Stomach (tissue), 9 donors: Measurements from ENCODE around the gene TPO. TPM values are rescaled to one million over a fixed set of nuclear protein-coding genes. Genes with fewer than 3 reads are reported as not detected.

ENCODE experiments used
- DNase-seq, 2 donors: peaks; one replicate each; pipeline versions ENCODE4 v3.0.0 to v3.0.0-alpha.2; 2013 to 2019
- H3K27ac ChIP-seq, 5 donors: fragments of 200-600 bp in 4 of 5; sonication (generic) in 4 of 5; one replicate each; pipeline ENCODE4 v1.5.1; 2013 to 2019; ENCODE audit warnings: mild to moderate bottlenecking in 1 of 5, moderate library complexity in 1 of 5
- H3K27me3 ChIP-seq, 3 donors: fragments of 200-600 bp; sonication (generic); one replicate each; pipeline ENCODE4 v1.5.1; 2017 to 2019; ENCODE audit warnings: mixed run types in 1 of 3
- H3K36me3 ChIP-seq, 4 donors: fragments of 200-600 bp; sonication (generic); 1 replicate in 3 of 4; 2 replicates in 1 of 4; pipeline ENCODE4 v1.5.1; 2016 to 2019
- H3K4me1 ChIP-seq, 4 donors: fragments of 200-600 bp; sonication (generic); one replicate each; pipeline ENCODE4 v1.5.1; 2016 to 2019
- H3K4me3 ChIP-seq, 4 donors: fragments of 200-600 bp; sonication (generic) in 3 of 4; one replicate each; pipeline ENCODE4 v1.5.1; 2016 to 2019; ENCODE audit warnings: mild to moderate bottlenecking in 1 of 4
- H3K9me3 ChIP-seq, 4 donors: fragments of 200-600 bp; sonication (generic); one replicate each; pipeline ENCODE4 v1.5.1; 2016 to 2019
- EP300 ChIP-seq: sonication (generic); formaldehyde crosslinking; IDR thresholded peaks from one replicate; pipeline ENCODE4 v1.6.1; 2017; ENCODE audit warnings: antibody characterized with exemption
- POLR2A ChIP-seq, 4 donors: fragments of 450-650 bp; IDR thresholded peaks; one replicate each; pipeline ENCODE4 v1.6.1; 2016; ENCODE audit warnings: antibody characterized with exemption in 4 of 4, control low read depth in 2 of 4, mild to moderate bottlenecking in 1 of 4, moderate library complexity in 1 of 4
- POLR2AphosphoS5 ChIP-seq, 3 donors: sonication (generic); formaldehyde crosslinking; IDR thresholded peaks; one replicate each; pipeline ENCODE4 v1.6.1; 2016; ENCODE audit warnings: antibody characterized with exemption in 3 of 3
- WGBS, 5 donors: extraction: QIAGEN DNeasy Blood & Tissue Kit in 3 of 5; methylation state at CpG; one replicate each; pipeline versions ENCODE4 v1.1.5 to v1.1.7; 2013 to 2018; 5-methylcytosine and 5-hydroxymethylcytosine counted together
- intact Hi-C: fragments of 100-400 bp; cut with DNase I; formaldehyde crosslinking; loops from one replicate; pipeline ENCODE4 v1.15.1; 2023; ENCODE audit warnings: low total_unique reads
- polyA plus RNA-seq, 3 donors: library from polyadenylated mRNA; stranded (reverse); fragments of 200-250 nt; gene quantifications; one replicate each; pipeline ENCODE4 v1.2.3, GENCODE V29; 2013
- total RNA-seq, 5 donors: library from RNA; depleted of rRNA; stranded (reverse); fragments of >200 nt; gene quantifications; one replicate each; pipeline versions ENCODE4 v1.1.0 to v1.2.3, GENCODE V29; 2014 to 2016
- TF ChIP-seq, protein P1 (sequence below), 7 experiments: fragments of 450-650 bp in 4 of 7; fragments of 200-600 bp in 3 of 7; sonication (generic) in 3 of 7; IDR thresholded peaks; one replicate each; pipeline ENCODE4 v1.5.1; 2016 to 2019; ENCODE audit warnings: antibody characterized with exemption in 7 of 7, control low read depth in 2 of 7, mild to moderate bottlenecking in 1 of 7
- donor health status: healthy with polysubstance abuse.
- donor health status: Bipolar disorder and iron deficiency.
- donor health status: healthy.

TPO gene
- total and polyA plus RNA-seq, 8 donors = 0.37 to 92.4 (median 4.3) TPM

DNA sequence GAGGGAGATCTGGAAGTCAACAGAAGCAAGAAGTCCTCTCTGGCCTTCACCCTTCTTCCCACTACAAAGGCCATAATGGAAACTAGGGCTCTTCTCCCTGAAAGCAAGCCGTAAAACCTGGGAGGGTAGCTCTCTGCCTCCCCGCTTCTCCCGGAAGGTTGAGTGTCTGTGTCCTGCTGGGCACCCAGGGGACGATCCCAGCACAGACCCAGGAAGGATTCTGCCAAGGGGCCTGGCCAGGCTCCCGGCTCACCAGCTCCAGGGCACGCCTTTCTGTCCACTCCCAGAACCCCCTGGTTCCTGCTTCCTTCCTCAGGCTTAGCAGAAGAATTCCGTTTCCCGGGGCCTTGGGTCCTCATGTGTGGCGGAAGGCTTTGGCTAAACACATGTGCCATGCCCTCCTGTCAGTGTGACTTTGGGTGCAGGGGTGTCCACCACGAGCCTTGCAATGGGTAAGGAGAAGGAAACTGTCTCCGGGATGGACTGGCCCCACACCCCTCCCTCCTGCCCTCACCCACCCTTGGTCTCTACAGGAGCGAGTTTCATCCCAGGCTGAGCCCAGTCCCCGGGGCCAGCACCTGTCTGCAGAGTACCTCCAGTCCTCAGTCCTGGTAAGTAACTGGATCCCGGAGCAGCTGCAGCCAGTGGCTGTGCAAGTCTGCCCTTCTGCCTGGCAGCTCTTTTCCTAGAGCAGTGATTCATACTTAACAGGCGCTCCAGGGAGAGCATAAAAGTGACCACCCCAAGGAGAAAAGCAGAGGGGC lies 135.8 kb downstream of the TPO start:
- intact Hi-C loops = loop anchor here (10.0 kb wide), 2 partner anchors 694 to 834 kb away; no protein-coding TSS in a partner anchor
- WGBS, 5 donors = 78 to 82% (median 80%) methylated on average over 11 to 15 of the region's 15 CpGs
- no peak for TF ChIP-seq EP300

DNA sequence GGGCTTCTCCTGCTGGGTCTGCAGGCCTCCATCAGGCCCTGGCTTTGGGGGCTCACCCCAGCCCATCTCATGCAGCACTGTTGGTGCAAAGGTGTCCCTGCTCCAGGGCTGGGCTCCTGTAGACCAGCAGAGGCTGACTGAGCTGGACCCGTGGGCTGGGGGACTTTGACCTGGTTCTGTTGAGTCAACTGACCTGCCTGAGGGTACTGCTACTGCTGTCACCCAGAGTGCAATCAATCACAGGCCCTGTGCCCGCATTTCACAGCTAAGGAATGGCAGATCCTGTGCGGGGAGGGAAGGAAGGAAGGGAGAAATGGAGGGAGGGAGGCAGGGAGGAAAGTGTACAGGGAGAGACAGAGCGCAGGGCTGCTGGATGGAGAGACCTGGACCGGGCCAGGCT lies 136.8 kb downstream of the TPO start:
- H3K27me3 ChIP-seq = peaks cover 0 to 25% (median 11%) of the 10 kb centered on the region in 3 donors
- H3K4me1 ChIP-seq = peaks cover 0 to 13% (median 9%) of the 10 kb centered on the region in 4 donors
- H3K27ac ChIP-seq = no peak overlapping the region
- no peak for TF ChIP-seq EP300
- no peak for TF ChIP-seq POLR2AphosphoS5 (IDR thresholded peaks at IDR 0.05)
- TF ChIP-seq POLR2A (IDR thresholded peaks at IDR 0.05) = no peak
- TF ChIP-seq, protein P1, sequence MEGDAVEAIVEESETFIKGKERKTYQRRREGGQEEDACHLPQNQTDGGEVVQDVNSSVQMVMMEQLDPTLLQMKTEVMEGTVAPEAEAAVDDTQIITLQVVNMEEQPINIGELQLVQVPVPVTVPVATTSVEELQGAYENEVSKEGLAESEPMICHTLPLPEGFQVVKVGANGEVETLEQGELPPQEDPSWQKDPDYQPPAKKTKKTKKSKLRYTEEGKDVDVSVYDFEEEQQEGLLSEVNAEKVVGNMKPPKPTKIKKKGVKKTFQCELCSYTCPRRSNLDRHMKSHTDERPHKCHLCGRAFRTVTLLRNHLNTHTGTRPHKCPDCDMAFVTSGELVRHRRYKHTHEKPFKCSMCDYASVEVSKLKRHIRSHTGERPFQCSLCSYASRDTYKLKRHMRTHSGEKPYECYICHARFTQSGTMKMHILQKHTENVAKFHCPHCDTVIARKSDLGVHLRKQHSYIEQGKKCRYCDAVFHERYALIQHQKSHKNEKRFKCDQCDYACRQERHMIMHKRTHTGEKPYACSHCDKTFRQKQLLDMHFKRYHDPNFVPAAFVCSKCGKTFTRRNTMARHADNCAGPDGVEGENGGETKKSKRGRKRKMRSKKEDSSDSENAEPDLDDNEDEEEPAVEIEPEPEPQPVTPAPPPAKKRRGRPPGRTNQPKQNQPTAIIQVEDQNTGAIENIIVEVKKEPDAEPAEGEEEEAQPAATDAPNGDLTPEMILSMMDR (IDR thresholded peaks at IDR 0.05) = no peak
- WGBS, 5 donors = 46 to 81% (median 55%) methylated on average over 4 to 5 of the region's 5 CpGs
- intact Hi-C loops = no loop called here
- no peaks in the 10 kb centered on the region for H3K9me3 ChIP-seq
- no peaks in the 10 kb centered on the region for H3K36me3 ChIP-seq
- H3K4me3 ChIP-seq = no peak overlapping the region
- DNase-seq = no peak

More for the DNA sequence above, 135.8 kb downstream of the TPO start:
- Histone ChIP-seq H3K9me3 (no peaks in the 10 kb centered on the region), H3K36me3 (no peaks in the 10 kb centered on the region), H3K27me3 (peaks cover 0 to 25% (median 11%) of the 10 kb centered on the region in 3 donors), H3K4me3 (no peak overlapping the region), H3K27ac (no peak overlapping the region), H3K4me1 (peaks cover 0 to 13% (median 9%) of the 10 kb centered on the region in 4 donors)
- no peak for DNase-seq

- Histone ChIP-seq H3K27ac (no peak overlapping the region), H3K4me1 (peaks cover 0 to 13% (median 9%) of the 10 kb centered on the region in 4 donors), H3K9me3 (no peaks in the 10 kb centered on the region), H3K36me3 (no peaks in the 10 kb centered on the region), H3K4me3 (no peak overlapping the region), H3K27me3 (peaks cover 0 to 25% (median 11%) of the 10 kb centered on the region in 3 donors)
- DNase-seq = peak; percentile 66 to 84
- no peak for TF ChIP-seq EP300
- TF ChIP-seq, protein P1 (IDR thresholded peaks at IDR 0.05) = peak in 5 of 7 experiments; percentile 55 to 97 (median 86)
- intact Hi-C loops = no loop called here
- 21 to 42% (median 28%) methylated on average over 19 to 32 of the region's 32 CpGs for WGBS, 5 donors
These were observed 137.5 kb downstream of the TPO start for GRCh38 chr2:1550658-1551316.

DNA sequence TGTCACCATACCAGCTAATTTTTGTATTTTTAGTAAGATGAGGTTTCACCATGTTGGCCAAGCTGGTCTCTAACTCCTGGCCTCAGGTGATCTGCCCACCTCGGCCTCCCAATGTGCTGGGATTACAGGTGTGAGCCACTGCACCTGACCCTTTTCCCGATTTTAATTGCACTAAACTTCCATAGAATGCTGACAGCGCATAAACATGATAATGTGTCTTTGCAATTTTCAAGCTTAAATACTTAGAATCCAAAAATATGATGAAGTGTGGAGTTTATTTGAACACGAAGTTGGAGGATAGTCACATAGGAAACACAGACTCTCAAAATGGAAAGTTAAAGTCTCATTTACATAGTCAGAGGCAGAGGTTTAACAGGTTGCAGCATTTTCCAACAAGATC lies 138.6 kb downstream of the TPO start:
- Histone ChIP-seq H3K4me1 (peaks cover 0 to 8% (median 6%) of the 10 kb centered on the region in 4 donors), H3K4me3 (no peak overlapping the region), H3K27me3 (peaks cover 0 to 18% (median 11%) of the 10 kb centered on the region in 3 donors), H3K36me3 (no peaks in the 10 kb centered on the region), H3K9me3 (no peaks in the 10 kb centered on the region), H3K27ac (no peak overlapping the region)
- WGBS, 5 donors = 90 to 95% (median 92%) methylated on average over 4 of the region's 4 CpGs
- intact Hi-C loops = no loop called here
- no peak for TF ChIP-seq POLR2A (IDR thresholded peaks at IDR 0.05)
- no peak for TF ChIP-seq POLR2AphosphoS5 (IDR thresholded peaks at IDR 0.05)
- no peak for DNase-seq

DNA sequence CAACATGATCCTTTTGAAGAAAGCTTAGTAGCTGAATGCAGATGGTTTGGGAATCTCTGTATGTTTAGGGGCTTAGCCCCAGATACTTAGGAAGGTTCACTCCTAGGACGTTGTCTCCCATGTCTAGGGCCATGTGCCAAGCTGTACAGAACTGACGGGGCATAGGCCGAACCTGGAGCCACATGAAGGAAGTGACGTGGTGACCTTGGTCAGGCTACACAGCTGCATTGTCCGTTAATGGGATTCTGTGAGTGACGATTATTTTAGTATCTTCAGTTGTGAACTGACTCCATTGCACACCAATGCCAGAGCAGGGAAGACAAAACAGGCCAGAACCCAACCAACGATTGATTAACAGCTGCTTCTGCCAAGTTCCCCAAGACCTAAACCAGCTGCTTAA lies 139.3 kb downstream of the TPO start:
- Histone ChIP-seq H3K4me1 (peaks cover 0 to 8% (median 6%) of the 10 kb centered on the region in 4 donors), H3K4me3 (no peak overlapping the region), H3K9me3 (no peaks in the 10 kb centered on the region), H3K36me3 (no peaks in the 10 kb centered on the region), H3K27ac (peak overlapping the region in 2 of 5 donors; percentile 14 to 32), H3K27me3 (peaks cover 0 to 14% (median 11%) of the 10 kb centered on the region in 3 donors)
- intact Hi-C loops = no loop called here
- WGBS, 5 donors = 66 to 88% (median 82%) methylated on average over 5 to 7 of the region's 7 CpGs
- TF ChIP-seq, protein P1 (IDR thresholded peaks at IDR 0.05) = no peak
- TF ChIP-seq POLR2AphosphoS5 (IDR thresholded peaks at IDR 0.05) = no peak
- no peak for TF ChIP-seq EP300
- TF ChIP-seq POLR2A (IDR thresholded peaks at IDR 0.05) = no peak
- no peak for DNase-seq
